ENCODE results near the gene TEX50.
"Not testable (repeated sequence)": the region's sequence is repeated elsewhere in the genome, so short reads cannot be mapped to it uniquely, and the experiment has no call there.

The TEX50 gene

DNA sequence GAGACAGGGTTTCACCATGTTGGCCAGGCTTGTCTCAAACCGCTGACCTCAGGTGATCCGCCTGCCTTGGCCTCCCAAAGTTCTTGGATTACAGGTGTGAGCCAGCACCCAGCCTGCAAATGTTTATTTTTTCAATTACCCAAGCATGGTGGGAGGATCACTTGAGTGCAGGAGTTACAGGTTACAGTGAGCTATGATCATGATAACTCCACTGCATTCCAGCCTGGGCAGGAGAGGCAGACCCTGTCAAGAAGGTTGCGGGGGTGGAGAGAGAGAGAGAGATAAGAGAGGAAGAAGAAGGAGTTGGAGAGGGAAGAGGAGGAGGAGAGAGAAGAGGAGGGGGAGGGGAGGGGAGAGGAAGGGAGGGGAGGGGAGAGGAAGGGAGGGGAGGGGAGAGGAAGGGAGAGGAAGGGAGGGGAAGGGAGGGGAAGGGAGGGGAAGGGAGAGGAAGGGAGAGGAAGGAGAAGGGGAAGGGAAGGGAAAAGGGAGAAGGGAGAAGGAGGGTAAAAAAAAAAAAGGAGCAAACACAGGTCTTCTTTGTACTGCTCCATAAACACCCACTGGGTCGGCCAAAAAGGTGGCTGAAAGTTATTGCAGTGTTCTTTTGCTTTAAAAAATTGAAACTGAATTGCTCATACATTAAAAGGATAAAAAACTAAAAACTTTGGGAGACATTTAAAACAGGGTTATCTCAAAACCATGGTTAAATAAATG lies 26.5 kb upstream of the TEX50 start:
- TF ChIP-seq, protein P1, sequence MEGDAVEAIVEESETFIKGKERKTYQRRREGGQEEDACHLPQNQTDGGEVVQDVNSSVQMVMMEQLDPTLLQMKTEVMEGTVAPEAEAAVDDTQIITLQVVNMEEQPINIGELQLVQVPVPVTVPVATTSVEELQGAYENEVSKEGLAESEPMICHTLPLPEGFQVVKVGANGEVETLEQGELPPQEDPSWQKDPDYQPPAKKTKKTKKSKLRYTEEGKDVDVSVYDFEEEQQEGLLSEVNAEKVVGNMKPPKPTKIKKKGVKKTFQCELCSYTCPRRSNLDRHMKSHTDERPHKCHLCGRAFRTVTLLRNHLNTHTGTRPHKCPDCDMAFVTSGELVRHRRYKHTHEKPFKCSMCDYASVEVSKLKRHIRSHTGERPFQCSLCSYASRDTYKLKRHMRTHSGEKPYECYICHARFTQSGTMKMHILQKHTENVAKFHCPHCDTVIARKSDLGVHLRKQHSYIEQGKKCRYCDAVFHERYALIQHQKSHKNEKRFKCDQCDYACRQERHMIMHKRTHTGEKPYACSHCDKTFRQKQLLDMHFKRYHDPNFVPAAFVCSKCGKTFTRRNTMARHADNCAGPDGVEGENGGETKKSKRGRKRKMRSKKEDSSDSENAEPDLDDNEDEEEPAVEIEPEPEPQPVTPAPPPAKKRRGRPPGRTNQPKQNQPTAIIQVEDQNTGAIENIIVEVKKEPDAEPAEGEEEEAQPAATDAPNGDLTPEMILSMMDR (IDR thresholded peaks at IDR 0.05) = no peak
- Mint-ChIP-seq H3K4me1 (no peaks in the 10 kb centered on the region), H3K27ac (no peak overlapping the region), H3K27me3 (ENCODE audit: low read depth, poor library complexity) (no peaks in the 10 kb centered on the region), H3K36me3 (ENCODE audit: low read depth) (no peaks in the 10 kb centered on the region), H3K4me3 (no peak overlapping the region), H3K9me3 (peaks cover 22% of the 10 kb centered on the region)
- DNase-seq = no peak

DNA sequence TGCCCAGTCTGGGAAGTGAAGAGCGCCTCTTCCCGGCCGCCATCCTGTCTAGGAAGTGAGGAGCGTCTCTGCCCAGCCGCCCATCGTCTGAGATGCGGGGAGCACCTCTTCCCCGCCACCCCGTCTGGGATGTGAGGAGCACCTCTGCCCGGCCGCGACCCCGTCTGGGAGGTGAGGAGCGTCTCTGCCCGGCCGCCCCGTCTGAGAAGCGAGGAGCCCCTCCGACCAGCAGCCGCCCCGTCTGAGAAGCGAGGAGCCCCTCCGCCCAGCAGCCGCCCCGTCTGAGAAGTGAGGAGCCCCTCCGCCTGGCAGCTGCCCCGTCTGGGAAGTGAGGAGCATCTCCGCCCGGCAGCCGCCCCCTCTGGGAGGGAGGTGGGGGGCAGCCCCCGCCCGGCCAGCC lies 22.1 kb upstream of the TEX50 start:
- H3K9me3 Mint-ChIP-seq = peaks cover 57% of the 10 kb centered on the region
- not testable (repeated sequence) for H3K4me1 Mint-ChIP-seq; H3K27me3 Mint-ChIP-seq (ENCODE audit: low read depth, poor library complexity); H3K27ac Mint-ChIP-seq; H3K4me3 Mint-ChIP-seq; DNase-seq; H3K36me3 Mint-ChIP-seq (ENCODE audit: low read depth)

DNA sequence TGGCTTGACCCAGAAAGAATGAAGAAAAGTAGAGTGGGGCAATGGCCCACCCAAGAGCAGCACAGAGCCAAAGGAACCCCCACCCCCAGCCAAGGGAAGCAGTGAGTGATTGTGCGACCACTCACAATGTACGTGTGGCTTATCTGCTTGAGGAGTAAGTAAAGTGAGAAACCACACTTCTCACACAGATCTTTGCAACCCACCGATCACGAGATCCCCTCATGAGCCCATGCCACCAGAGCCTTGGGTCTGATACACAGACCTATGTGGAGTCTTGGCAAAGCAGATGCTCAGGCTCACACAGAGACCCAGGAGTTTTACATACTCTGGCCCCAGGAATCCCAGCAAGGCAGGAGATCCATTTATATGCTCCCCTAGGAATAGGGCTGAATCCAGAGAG lies 18.3 kb upstream of the TEX50 start:
- Mint-ChIP-seq H3K27ac (no peak overlapping the region), H3K9me3 (peaks cover 79% of the 10 kb centered on the region), H3K4me1 (no peaks in the 10 kb centered on the region), H3K36me3 (ENCODE audit: low read depth) (peaks cover 17% of the 10 kb centered on the region), H3K4me3 (no peak overlapping the region), H3K27me3 (ENCODE audit: low read depth, poor library complexity) (peaks cover 5% of the 10 kb centered on the region)
- no peak for DNase-seq
- TF ChIP-seq, protein P1 (IDR thresholded peaks at IDR 0.05) = no peak

DNA sequence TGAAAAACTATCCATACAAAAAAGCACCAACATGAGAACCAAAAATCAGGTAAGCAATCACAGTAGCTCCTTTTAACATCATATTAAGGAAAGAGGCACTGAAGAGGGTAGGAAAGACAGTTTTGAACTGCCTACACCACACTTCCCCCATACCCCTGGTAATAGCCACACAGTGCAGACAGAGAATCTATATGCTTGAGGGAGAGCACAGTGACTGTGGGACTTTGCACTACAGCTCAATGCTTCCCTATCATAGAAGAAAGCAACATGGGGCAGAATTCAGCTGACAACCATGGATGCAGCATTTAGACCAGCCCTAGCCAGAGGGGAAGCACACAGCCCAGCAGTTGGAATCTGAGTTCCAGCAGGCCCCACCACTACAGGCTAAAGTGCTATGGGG lies 7.9 kb upstream of the TEX50 start:
- Mint-ChIP-seq H3K27ac (no peak overlapping the region), H3K27me3 (ENCODE audit: low read depth, poor library complexity) (no peaks in the 10 kb centered on the region), H3K4me1 (no peaks in the 10 kb centered on the region), H3K4me3 (no peak overlapping the region), H3K36me3 (ENCODE audit: low read depth) (no peaks in the 10 kb centered on the region), H3K9me3 (peaks cover 11% of the 10 kb centered on the region)
- no peak for DNase-seq
- TF ChIP-seq, protein P1 (IDR thresholded peaks at IDR 0.05) = no peak

DNA sequence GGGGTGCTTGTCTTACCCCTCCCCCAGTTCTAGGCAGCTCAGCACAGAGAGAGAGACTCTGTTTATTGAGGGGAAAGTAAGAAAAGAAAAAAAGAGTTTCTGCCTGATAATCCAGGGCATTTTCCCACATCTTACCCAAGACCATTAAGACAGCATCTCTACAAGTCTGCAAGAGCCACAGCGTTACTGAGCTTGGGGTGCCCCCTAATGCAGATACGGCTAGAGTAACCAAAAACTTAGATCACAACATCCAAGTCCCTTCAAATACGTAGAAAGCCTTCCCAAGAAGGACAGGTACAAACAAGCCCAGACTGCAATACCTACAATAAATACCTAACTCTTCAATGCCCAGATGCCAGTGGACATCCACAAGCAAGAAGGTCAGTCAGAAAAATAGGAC lies 6.2 kb upstream of the TEX50 start:
- Mint-ChIP-seq H3K36me3 (ENCODE audit: low read depth) (no peaks in the 10 kb centered on the region), H3K27me3 (ENCODE audit: low read depth, poor library complexity) (no peaks in the 10 kb centered on the region), H3K9me3 (peaks cover 10% of the 10 kb centered on the region), H3K4me3 (no peak overlapping the region), H3K27ac (no peak overlapping the region), H3K4me1 (no peaks in the 10 kb centered on the region)
- no peak for DNase-seq
- TF ChIP-seq, protein P1 (IDR thresholded peaks at IDR 0.05) = no peak

DNA sequence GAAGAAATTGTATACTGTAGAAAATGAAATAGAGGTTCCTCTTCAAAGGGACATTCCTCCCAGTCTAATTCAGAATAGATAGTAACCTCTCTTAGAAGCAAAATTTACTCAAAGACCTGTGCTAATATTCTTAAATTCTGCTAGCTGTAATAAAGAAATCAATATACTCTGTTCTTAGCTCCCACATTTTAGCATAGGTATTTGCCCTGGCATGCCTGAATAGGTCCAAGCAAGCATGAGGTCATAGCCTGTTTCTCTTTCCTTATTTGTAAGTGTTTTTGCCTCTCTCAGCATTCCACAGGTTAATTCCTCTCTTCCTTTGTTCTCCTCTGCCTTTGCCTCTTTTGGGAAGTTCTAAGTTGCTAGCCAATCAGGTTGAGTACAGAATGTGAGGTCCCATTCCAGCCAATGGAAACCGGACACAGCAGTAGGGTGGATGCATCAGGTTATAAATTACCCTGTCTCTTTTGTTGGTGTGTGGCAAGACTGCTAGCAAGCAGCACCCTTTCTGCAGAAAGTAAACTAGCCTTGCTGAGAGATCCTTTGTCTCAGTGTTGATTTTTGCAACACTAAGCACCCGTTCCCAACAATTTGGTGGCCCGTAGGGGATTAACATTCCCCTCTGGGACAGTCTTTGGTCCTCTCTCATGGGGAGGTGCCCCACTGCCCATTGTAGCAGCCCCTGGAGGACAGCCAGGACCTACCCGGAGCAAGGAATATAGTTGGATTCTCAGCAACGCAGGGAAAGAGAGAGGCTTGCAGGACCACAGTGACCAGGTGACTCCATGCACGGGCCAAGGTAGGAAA lies 2.3 kb downstream of the TEX50 start:
- H3K4me1 Mint-ChIP-seq = peaks cover 11% of the 10 kb centered on the region
- peaks cover 20% of the 10 kb centered on the region for H3K36me3 Mint-ChIP-seq (ENCODE audit: low read depth)
- not testable (repeated sequence) for H3K27me3 Mint-ChIP-seq (ENCODE audit: low read depth, poor library complexity); DNase-seq
- H3K9me3 Mint-ChIP-seq = peaks cover 25% of the 10 kb centered on the region
- H3K27ac Mint-ChIP-seq = peak overlapping the region; percentile 99
- peak overlapping the region; percentile 91 for H3K4me3 Mint-ChIP-seq
